Memory B cell (primary cell): ENCODE measurements around the gene CLMN.
"Not testable (repeated sequence)": the region's sequence is repeated elsewhere in the genome, so short reads cannot be mapped to it uniquely, and the experiment has no call there.

Experiments
- ATAC-seq: fragments of 150-1000 bp; cut with Tn5 transposase; 2 replicates; pipeline ENCODE4 v1.10.0; 2021; ENCODE audit warnings: low read depth, mild to moderate bottlenecking, moderate library complexity
- DNase-seq, 2 donors: peaks; one replicate each; pipeline ENCODE4 v3.0.0; 2022; ENCODE audit warnings: low spot score in 2 of 2
- H3K27ac Mint-ChIP-seq: one replicate; pipeline ENCODE4 v1.8.0; 2022; ENCODE audit warnings: mild to moderate bottlenecking, moderate library complexity, mixed read lengths
- H3K27me3 Mint-ChIP-seq: one replicate; pipeline ENCODE4 v1.8.0; 2022; ENCODE audit warnings: mixed read lengths
- H3K36me3 Mint-ChIP-seq: one replicate; pipeline ENCODE4 v1.8.0; 2022; ENCODE audit warnings: mild to moderate bottlenecking, mixed read lengths
- H3K4me1 Mint-ChIP-seq: one replicate; pipeline ENCODE4 v1.8.0; 2022; ENCODE audit warnings: mixed read lengths
- H3K4me3 Mint-ChIP-seq: one replicate; pipeline ENCODE4 v1.8.0; 2022; ENCODE audit warnings: mild to moderate bottlenecking, moderate library complexity, mixed read lengths
- H3K9me3 Mint-ChIP-seq: one replicate; pipeline ENCODE4 v1.8.0; 2022; ENCODE audit warnings: mixed read lengths

The CLMN gene

DNA sequence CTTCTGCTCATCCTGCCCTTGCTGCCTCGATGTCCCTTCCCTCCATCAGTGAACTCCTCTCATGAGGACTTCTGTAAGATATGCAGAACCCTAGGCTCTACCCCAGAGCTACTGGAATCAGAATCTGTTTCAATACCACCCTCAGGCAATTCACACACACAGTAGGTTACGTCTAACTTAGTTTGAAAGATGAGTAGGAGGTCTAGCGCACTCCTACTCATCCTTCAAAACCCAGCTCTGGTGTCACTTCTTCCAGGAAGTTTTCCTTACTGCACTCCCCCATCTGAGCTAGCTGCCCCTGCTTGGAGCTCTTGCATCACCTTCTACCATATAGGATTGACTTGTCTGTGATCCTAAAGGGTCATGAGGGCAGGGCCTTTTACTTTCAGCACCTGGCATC is 105.9 kb downstream of the CLMN start:
- Mint-ChIP-seq H3K4me1 (peaks cover 4% of the 10 kb centered on the region), H3K36me3 (peaks cover 26% of the 10 kb centered on the region), H3K27ac (no peak overlapping the region), H3K27me3 (no peaks in the 10 kb centered on the region), H3K4me3 (no peak overlapping the region), H3K9me3 (peaks cover 1% of the 10 kb centered on the region)
- ATAC-seq (no peak), DNase-seq (no peak)

GRCh38 chr14:95211721-95212504 is 107.8 kb downstream of the CLMN start:
- Mint-ChIP-seq H3K27me3 (no peaks in the 10 kb centered on the region), H3K36me3 (peaks cover 27% of the 10 kb centered on the region), H3K4me1 (peaks cover 4% of the 10 kb centered on the region), H3K27ac (no peak overlapping the region), H3K9me3 (peaks cover 1% of the 10 kb centered on the region), H3K4me3 (no peak overlapping the region)
- DNase-seq: no peak
- ATAC-seq: no peak

- ATAC-seq (no peak), DNase-seq (no peak)
- Mint-ChIP-seq H3K27ac (no peak overlapping the region), H3K27me3 (no peaks in the 10 kb centered on the region), H3K4me1 (no peaks in the 10 kb centered on the region), H3K4me3 (no peak overlapping the region), H3K36me3 (peaks cover 23% of the 10 kb centered on the region), H3K9me3 (peaks cover under 1% of the 10 kb centered on the region)
Measured at GRCh38 chr14:95210699-95211098, 109.0 kb downstream of the CLMN start.

GRCh38 chr14:95208598-95208997 is 111.1 kb downstream of the CLMN start:
- Mint-ChIP-seq H3K27me3 (no peaks in the 10 kb centered on the region), H3K36me3 (peaks cover 37% of the 10 kb centered on the region), H3K27ac (no peak overlapping the region), H3K4me3 (no peak overlapping the region), H3K4me1 (no peaks in the 10 kb centered on the region), H3K9me3 (peaks cover 2% of the 10 kb centered on the region)
- no peak for DNase-seq
- no peak for ATAC-seq

GRCh38 chr14:95207475-95208233 is 112.1 kb downstream of the CLMN start:
- no peaks in the 10 kb centered on the region for H3K27me3 Mint-ChIP-seq
- H3K27ac Mint-ChIP-seq: no peak overlapping the region
- no peaks in the 10 kb centered on the region for H3K4me1 Mint-ChIP-seq
- DNase-seq (no peak), ATAC-seq (no peak)
- H3K4me3 Mint-ChIP-seq: no peak overlapping the region
- H3K36me3 Mint-ChIP-seq: peaks cover 43% of the 10 kb centered on the region
- H3K9me3 Mint-ChIP-seq: peaks cover 2% of the 10 kb centered on the region

DNA sequence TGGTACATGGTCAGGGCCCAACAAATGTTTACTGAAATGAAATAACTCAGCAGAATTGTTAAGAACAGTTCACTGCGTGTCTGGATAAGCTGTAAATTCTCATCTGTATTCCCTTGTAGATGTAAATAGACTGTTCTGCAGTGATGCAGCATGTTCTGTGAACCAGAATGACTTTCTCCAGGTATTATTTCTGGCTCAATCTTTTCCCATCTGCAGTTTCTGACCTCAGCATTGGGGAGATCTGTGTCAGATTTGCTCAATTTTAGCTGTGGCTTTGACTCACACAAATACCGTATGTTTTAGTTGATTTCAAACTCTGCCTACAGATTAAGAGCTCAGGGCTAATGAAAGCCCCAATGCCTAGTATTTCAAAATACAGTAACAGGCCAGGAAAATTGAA is 113.2 kb downstream of the CLMN start:
- H3K27me3 Mint-ChIP-seq: no peaks in the 10 kb centered on the region
- H3K27ac Mint-ChIP-seq: no peak overlapping the region
- DNase-seq (no peak), ATAC-seq (no peak)
- H3K36me3 Mint-ChIP-seq: peaks cover 48% of the 10 kb centered on the region
- H3K4me1 Mint-ChIP-seq: no peaks in the 10 kb centered on the region
- no peak overlapping the region for H3K4me3 Mint-ChIP-seq
- H3K9me3 Mint-ChIP-seq: peaks cover 2% of the 10 kb centered on the region

DNA sequence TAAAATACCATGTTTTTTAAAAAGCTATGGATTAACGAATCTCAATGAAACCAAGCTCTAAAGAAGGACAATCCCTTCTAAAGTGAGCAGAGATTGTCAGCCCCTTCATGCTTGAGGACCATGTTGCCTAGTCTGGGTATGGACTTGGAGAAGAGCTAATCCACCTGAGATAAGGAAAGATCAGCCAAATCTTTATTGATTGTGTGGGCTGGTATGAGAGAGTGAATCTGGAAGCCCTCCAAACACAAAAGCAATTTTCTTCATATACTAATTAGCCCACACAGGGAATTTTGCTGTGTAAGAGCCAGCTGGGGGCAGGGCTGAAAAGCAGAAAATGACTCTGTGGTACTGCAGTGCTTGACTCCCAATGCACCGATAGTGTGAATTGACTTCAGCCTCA is 115.0 kb downstream of the CLMN start:
- Mint-ChIP-seq H3K27me3 (no peaks in the 10 kb centered on the region), H3K36me3 (peaks cover 48% of the 10 kb centered on the region), H3K9me3 (peaks cover 2% of the 10 kb centered on the region), H3K4me3 (no peak overlapping the region), H3K27ac (no peak overlapping the region), H3K4me1 (no peaks in the 10 kb centered on the region)
- no peak for ATAC-seq
- no peak for DNase-seq

DNA sequence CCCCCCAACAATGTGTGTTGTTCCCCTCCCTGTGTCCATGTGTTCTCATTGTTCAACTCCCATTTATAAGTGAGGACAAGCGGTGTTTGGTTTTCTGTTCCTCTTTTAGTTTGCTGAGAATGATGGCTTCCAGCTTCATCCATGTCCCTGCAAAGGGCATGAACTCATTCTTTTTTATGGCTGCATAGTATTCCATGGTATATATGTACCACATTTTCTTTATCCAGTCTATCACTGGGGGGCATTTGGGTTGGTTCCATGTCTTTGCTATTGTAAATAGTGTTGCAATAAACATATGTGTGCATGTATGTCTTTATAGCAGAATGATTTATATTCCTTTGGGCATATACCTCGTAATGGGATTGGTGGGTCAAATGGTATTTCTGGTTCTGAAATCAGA is 118.0 kb downstream of the CLMN start:
- not testable (repeated sequence) for H3K27ac Mint-ChIP-seq, H3K9me3 Mint-ChIP-seq, ATAC-seq, DNase-seq, H3K4me1 Mint-ChIP-seq, H3K4me3 Mint-ChIP-seq, H3K27me3 Mint-ChIP-seq
- H3K36me3 Mint-ChIP-seq: peaks cover 46% of the 10 kb centered on the region

DNA sequence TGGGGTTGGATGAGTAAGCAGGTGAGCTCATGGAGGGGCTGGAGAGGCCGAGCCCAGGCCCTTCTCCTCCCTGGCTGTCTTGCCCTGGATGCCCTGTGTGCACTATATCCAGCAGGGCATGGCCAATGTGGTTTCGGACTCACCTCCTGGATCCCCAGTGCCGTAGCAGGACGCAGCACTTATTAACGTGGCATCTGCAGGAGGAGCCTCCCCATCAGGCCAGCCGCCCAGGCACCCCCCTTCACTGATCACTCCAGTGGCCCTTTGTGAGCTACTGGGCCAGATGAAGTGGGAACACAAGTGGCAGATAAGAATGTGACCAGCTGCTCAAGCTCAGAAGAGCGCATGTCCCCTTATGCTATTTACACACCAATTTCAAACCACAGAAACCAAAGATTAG is 119.3 kb downstream of the CLMN start:
- Mint-ChIP-seq H3K27ac (no peak overlapping the region), H3K4me3 (no peak overlapping the region), H3K4me1 (no peaks in the 10 kb centered on the region), H3K36me3 (peaks cover 38% of the 10 kb centered on the region), H3K27me3 (no peaks in the 10 kb centered on the region), H3K9me3 (no peaks in the 10 kb centered on the region)
- ATAC-seq (no peak), DNase-seq (no peak)

- peaks cover 33% of the 10 kb centered on the region for H3K36me3 Mint-ChIP-seq
- H3K27me3 Mint-ChIP-seq: no peaks in the 10 kb centered on the region
- no peak for DNase-seq
- H3K4me1 Mint-ChIP-seq: no peaks in the 10 kb centered on the region
- H3K4me3 Mint-ChIP-seq: no peak overlapping the region
- H3K27ac Mint-ChIP-seq: no peak overlapping the region
- ATAC-seq: no peak
- no peaks in the 10 kb centered on the region for H3K9me3 Mint-ChIP-seq
Measured at GRCh38 chr14:95199298-95199983, 120.3 kb downstream of the CLMN start.

DNA sequence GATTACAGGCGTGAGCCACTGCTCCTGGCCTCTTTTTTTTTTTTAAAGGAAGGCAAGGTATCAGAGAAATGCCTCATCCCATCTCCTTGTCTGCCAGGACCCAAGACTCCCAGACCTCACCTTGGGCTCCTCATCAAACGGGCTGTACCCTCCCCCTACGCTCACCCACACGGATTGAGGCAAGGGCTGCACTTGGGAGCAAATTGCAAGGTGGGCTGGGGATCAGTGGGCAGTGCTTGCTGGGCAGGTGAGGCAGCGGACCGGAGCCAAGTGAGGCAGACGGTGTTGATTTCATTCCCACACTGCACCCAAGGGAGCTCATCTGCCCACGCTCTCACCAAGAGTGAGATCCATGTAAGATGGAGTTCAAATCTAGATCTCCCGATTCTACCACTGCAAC is 121.4 kb downstream of the CLMN start:
- Mint-ChIP-seq H3K4me1 (no peaks in the 10 kb centered on the region), H3K9me3 (no peaks in the 10 kb centered on the region), H3K27ac (no peak overlapping the region), H3K36me3 (peaks cover 24% of the 10 kb centered on the region), H3K4me3 (no peak overlapping the region), H3K27me3 (no peaks in the 10 kb centered on the region)
- no peak for DNase-seq
- ATAC-seq: no peak

DNA sequence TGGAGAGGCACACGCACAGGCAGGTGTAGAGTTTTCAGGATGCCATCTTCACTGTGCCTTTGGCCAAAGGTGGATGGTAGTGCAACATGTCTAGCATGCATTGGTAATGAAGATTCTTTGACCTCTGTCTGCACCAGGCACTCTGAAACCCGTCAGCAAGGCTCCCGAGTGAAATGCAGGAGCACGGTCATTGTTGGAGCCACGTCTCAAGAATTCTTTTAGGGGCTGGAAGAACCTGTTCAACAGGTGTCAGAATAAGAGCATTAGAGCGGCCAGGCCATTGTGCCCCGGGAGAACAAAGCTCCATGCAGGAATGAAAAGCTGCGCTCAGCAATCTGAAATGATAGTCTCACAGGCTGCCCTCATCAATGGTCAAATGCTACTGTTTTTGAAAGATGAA is 122.2 kb downstream of the CLMN start:
- no peak overlapping the region for H3K27ac Mint-ChIP-seq
- no peak overlapping the region for H3K4me3 Mint-ChIP-seq
- no peaks in the 10 kb centered on the region for H3K9me3 Mint-ChIP-seq
- H3K36me3 Mint-ChIP-seq: peaks cover 19% of the 10 kb centered on the region
- no peaks in the 10 kb centered on the region for H3K27me3 Mint-ChIP-seq
- ATAC-seq: no peak
- no peak for DNase-seq
- H3K4me1 Mint-ChIP-seq: no peaks in the 10 kb centered on the region

- no peak for ATAC-seq
- Mint-ChIP-seq H3K36me3 (peaks cover 15% of the 10 kb centered on the region), H3K4me3 (no peak overlapping the region), H3K27ac (no peak overlapping the region), H3K27me3 (no peaks in the 10 kb centered on the region), H3K9me3 (no peaks in the 10 kb centered on the region), H3K4me1 (no peaks in the 10 kb centered on the region)
- DNase-seq: no peak
Measured at GRCh38 chr14:95196826-95197545, 122.7 kb downstream of the CLMN start.

GRCh38 chr14:95196268-95196667 is 123.4 kb downstream of the CLMN start:
- no peak overlapping the region for H3K27ac Mint-ChIP-seq
- no peaks in the 10 kb centered on the region for H3K27me3 Mint-ChIP-seq
- H3K9me3 Mint-ChIP-seq: no peaks in the 10 kb centered on the region
- peak in 1 of 2 donors; percentile 7 for DNase-seq
- H3K4me3 Mint-ChIP-seq: no peak overlapping the region
- no peaks in the 10 kb centered on the region for H3K4me1 Mint-ChIP-seq
- peaks cover 15% of the 10 kb centered on the region for H3K36me3 Mint-ChIP-seq
- ATAC-seq: peak; percentile 59
